ENCODE results near the gene LAMA4.
A peak's percentile ranks its signal among the peaks of the same experiment; 100 is the strongest.
"Not testable (repeated sequence)": the region's sequence is repeated elsewhere in the genome, so short reads cannot be mapped to it uniquely, and the experiment has no call there.

The LAMA4 gene

GRCh38 chr6:112144145-112144926 lies 110.0 kb downstream of the LAMA4 start:
- peak; percentile 37 for DNase-seq (ENCODE audit: low read depth)

- DNase-seq (ENCODE audit: low read depth) = no peak
These were observed 112.7 kb downstream of the LAMA4 start for GRCh38 chr6:112141707-112142106.

GRCh38 chr6:112139052-112139451 lies 115.3 kb downstream of the LAMA4 start:
- DNase-seq (ENCODE audit: low read depth) = no peak

DNA sequence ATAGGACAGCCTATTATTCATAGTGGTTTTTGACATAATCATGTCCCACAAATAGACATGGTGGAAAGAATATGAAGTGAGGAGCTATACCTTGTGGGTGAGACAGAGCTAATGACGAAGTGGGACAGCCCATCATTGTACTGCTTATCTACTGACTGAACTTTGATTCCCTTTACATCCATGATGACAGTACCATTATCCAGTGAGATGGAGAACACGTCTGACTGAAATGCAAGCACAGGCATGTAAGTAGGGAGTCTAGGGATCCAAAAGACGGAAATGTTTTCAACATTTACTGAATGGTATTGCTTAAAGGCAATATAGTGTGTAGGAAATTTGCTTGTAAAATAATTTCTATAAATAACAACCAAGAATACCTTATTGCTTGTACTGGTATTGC lies 123.5 kb downstream of the LAMA4 start:
- DNase-seq (ENCODE audit: low read depth) = no peak

- no peak for DNase-seq (ENCODE audit: low read depth)
These were observed 126.2 kb downstream of the LAMA4 start for GRCh38 chr6:112128208-112128607.

DNA sequence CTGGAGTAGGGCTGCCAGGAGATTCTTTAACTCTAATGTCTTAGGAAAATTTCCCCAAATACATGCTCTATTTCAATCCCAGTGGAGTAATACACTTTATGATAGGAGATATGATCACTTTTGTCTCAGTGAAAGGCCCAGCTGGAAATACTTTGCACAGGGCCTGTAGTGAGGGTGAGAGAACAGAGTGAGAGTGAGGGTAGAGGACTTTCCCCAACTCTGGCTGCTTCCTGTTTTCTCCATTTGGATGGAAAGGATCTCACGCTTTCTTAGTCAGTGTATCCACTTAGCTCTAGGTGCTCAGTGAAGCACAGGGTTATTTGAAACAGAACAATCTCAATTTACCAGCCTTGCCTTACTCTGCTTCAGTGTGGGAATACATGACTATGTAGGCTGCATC lies 130.4 kb downstream of the LAMA4 start:
- no peak for DNase-seq (ENCODE audit: low read depth)

DNA sequence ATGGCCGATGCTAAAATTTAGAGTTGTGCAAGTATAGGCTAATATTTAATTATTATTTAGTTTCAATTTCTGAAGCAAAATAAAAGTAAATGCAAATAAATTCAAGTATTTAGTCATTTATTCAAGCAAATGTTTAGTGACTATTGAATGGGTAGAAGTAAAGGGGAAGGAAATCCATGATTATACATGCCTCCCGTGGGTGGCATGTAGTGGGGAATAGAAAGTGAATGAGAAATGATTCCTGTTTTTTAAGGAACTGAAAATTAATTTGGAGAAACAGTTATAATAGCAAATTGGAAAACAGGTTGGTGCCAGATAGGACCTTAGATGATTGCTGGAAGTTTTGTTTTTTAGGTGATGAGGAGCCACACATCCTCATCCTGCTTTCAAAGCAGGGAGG lies 131.6 kb downstream of the LAMA4 start:
- DNase-seq (ENCODE audit: low read depth) = no peak

DNA sequence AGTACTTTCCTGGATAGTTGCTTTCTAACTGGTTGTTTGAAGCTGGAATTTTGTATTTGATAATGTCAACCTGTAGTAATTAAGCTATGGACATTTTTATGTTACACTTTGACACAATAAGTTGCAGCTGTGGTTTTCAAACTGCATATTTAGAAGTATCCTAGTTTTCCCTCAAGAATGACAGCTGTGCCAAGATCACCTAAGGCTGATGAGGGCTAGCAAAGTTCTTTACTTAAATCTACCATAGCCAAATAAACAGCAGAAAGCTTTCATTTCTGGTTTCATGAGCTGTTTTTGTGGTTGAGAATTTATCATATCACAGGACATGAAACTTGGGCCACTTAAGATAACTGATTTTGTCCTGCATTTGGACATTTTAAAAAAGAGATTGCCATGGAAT lies 136.3 kb downstream of the LAMA4 start:
- no peak for DNase-seq (ENCODE audit: low read depth)

DNA sequence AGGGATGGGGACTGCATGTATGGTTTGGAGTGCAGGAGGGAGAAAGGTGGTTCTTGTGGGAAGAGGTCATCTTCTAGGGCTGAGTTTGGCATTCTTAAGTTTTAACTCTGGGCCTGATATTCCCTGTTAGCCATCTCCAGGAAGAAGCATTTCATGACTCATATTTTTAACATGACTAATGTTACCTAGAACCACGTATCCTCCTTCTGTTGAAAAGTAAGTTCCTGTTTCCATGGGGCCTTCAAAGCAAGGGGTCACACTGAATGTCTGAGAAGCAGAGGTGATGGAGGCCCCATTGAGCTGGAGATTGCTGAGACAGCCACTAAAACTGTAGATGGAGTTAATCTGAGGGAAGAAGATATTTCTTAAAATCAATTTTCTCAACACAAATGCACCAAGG lies 136.8 kb downstream of the LAMA4 start:
- peak; percentile 62 for DNase-seq (ENCODE audit: low read depth)

- DNase-seq (ENCODE audit: low read depth) = no peak
These were observed 138.1 kb downstream of the LAMA4 start for GRCh38 chr6:112116221-112116620.

DNA sequence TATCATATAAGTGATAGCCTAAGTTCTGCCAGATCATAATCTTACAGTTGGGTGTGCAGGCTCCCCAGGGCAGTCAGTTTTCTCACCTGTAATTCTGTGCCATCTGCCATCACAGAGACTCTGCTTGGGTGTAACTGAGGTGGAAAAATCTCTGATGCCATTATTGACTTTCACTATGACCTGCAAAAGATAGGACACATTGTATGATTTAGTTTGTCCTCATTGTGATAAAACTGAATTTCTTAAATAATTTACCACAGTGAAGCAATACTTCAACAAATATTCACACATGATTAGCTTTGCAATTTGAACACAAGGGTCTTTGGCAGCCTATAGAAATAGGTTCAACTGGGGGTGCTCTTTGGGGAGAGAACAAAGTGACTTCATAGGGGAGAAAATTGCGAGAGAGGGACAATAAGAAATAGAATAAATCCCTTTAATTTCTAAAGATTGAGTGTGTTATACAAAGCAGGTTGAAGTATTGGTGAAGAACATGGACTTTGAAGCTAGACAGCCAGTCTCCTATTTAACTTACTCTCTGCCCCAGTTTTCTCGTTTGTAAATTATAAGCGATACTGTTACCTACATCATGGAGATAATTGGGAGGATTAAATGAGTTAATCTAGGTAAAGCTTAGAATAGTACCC lies 139.7 kb downstream of the LAMA4 start:
- no peak for DNase-seq (ENCODE audit: low read depth)

DNA sequence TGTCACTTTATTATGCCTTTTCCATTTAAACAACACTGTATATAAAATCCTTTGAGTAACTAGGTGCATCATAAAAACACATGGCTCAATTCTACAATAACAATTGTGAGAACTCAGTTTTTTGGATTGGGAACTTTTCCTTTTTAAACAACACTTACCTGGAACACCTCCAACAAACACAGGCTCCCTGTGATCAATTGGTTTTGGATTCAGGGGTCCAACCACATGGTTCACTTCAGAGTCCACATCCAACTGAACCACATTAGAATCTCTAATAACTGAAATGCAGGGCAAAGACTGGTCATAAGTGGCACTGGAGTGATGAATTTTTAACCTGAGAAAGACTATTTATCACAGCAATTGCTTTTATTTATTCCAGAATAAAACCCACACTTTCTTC lies 140.4 kb downstream of the LAMA4 start:
- DNase-seq (ENCODE audit: low read depth) = no peak

DNA sequence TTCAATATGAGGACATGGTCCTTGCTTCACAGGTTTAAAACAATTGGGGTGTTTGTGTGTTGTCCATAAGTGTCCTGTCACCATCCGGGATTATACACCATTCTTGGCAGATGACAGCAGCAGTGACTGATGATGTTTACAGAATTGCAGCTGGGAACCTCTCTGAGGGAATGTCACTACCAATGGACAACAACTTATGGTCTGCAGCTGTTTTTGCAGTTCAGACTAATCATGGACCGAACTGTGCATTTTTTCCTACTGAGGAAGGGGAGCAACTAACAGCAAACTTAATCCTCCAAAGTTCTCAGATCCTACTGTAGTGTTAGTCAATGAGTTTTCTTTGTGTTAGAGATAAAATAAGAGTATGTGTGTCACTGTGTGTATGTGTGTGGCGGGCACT lies 140.9 kb downstream of the LAMA4 start:
- no peak for DNase-seq (ENCODE audit: low read depth)

GRCh38 chr6:112109262-112109661 lies 145.1 kb downstream of the LAMA4 start:
- DNase-seq (ENCODE audit: low read depth) = no peak

GRCh38 chr6:112106562-112106961 lies 147.8 kb downstream of the LAMA4 start:
- DNase-seq (ENCODE audit: low read depth) = no peak

- not testable (repeated sequence) for DNase-seq (ENCODE audit: low read depth)
These were observed 148.3 kb downstream of the LAMA4 start for GRCh38 chr6:112106026-112106425.

DNA sequence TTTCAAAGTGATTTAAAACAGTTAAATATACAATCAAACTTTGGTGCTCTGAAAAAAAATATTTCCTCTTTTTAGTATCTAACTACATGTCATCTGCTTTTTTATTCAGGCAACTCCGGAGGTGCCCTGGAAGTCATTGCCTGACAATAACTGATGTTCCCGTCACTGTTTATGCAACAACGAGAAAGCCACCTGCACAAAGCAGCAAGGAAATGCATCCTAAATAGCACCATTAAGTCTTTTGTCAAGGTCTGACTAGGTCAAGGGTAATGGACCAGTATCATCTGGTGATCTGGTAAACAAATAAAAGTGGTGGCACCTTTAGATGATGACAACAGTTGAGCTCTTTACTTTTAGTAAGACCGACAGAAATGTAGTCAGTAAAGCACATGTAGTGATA lies 153.8 kb downstream of the LAMA4 start:
- no peak for DNase-seq (ENCODE audit: low read depth)

GRCh38 chr6:112096901-112097300 lies 157.5 kb downstream of the LAMA4 start:
- no peak for DNase-seq (ENCODE audit: low read depth)

- peak; percentile 19 for DNase-seq (ENCODE audit: low read depth)
These were observed 166.5 kb downstream of the LAMA4 start for GRCh38 chr6:112087916-112088315.

GRCh38 chr6:112087136-112087911 lies 167.0 kb downstream of the LAMA4 start, which contains the start of the genes FAM229B and TUBE1:
FAM229B (plus strand) TSS chr6:112087591; CDS start chr6:112099284, 11,693 bp downstream.
TUBE1 (minus strand) TSS chr6:112087482; CDS start chr6:112087434, 48 bp downstream.
- peak; percentile 98 for DNase-seq (ENCODE audit: low read depth)

GRCh38 chr6:112086744-112087135 lies 167.6 kb downstream of the LAMA4 start:
- DNase-seq (ENCODE audit: low read depth) = peak; percentile 79

GRCh38 chr6:112085286-112086065 lies 168.9 kb downstream of the LAMA4 start:
- DNase-seq (ENCODE audit: low read depth) = no peak

Data from ELR (cell line).